ENCODE results near the gene PHC3. TPM values are rescaled to one million over a fixed set of nuclear protein-coding genes. Genes with fewer than 3 reads are reported as not detected.
A peak's percentile ranks its signal among the peaks of the same experiment; 100 is the strongest.
"Not testable (repeated sequence)": the region's sequence is repeated elsewhere in the genome, so short reads cannot be mapped to it uniquely, and the experiment has no call there.

Gene PHC3
- total RNA-seq, 1 experiment from 2014 or later: 29.8 TPM

DNA sequence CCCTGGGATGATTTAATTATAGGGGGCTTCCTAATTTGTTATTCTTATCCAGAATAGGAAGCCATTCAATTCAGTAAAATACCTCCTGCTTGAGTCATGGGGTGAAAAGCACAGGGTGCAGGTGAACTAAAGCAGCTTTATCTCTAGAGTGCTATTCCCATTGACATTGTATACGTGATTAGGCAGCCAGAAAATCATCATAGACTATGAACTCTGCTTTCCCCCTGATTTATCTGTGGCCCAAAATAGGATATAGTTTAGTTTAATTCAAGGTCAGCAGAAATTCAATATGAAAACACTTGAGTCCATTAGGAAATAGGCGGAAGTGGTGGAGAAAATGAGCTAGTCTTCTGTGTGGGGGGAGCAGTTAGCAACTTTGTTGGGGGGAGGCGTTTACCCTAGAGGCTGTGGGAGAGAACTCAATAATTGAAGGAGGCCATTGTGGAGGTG, 22.5 kb upstream of the PHC3 start:
- H3K4me1 ChIP-seq: no peaks in the 10 kb centered on the region
- no peak overlapping the region for H3K4me3 ChIP-seq
- H3K27me3 ChIP-seq: no peaks in the 10 kb centered on the region
- no peaks in the 10 kb centered on the region for H3K9me3 ChIP-seq (replicated peaks)
- no peak overlapping the region for H3K27ac ChIP-seq
- DNase-seq: no peak
- no peaks in the 10 kb centered on the region for H3K36me3 ChIP-seq

DNA sequence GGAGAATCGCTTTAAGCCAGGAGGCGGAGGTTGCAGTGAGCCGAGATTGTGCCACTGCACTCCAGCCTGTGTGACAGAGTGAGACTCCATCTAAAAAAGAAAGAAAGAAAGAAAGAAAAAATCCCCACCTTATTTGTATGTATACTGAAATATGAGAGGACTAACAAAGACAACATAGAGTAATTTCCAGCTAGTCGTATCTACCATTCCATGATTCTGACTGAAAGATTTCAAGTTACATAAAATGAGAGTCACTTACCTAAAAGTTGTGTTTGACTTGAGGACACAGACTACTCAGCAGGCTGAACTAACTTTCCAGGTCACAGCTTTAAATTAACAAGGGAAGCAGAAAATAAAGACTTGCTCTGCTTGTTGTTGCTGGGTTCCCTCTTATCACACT, 21.9 kb upstream of the PHC3 start:
- no peaks in the 10 kb centered on the region for H3K4me1 ChIP-seq
- H3K36me3 ChIP-seq: no peaks in the 10 kb centered on the region
- H3K4me3 ChIP-seq: no peak overlapping the region
- DNase-seq: no peak
- no peaks in the 10 kb centered on the region for H3K9me3 ChIP-seq (replicated peaks)
- H3K27ac ChIP-seq: no peak overlapping the region
- no peaks in the 10 kb centered on the region for H3K27me3 ChIP-seq

DNA sequence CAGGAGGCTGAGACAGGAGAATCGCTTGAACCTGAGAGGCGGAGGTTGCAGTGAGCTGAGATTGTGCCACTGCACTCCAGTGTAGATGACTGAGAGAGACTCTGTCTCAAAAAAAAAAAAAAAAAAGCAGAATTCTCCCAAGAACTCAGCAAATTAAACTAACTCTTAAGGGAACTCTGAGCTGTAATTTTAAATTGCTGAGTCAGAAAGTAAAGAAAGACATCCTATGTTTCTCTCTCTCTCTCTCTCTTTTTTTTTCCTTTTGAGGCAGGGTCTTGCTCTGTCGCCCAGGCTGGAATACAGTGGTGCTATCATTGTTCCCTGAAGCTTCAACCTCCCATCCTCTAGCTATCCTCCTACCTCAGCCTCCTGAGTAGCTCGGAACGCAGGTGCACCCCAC, 20.0 kb upstream of the PHC3 start:
- Histone ChIP-seq H3K9me3 (replicated peaks) (no peaks in the 10 kb centered on the region), H3K36me3 (no peaks in the 10 kb centered on the region), H3K4me1 (no peaks in the 10 kb centered on the region), H3K27ac (no peak overlapping the region), H3K4me3 (no peak overlapping the region), H3K27me3 (no peaks in the 10 kb centered on the region)
- no peak for DNase-seq

- H3K4me1 ChIP-seq: no peaks in the 10 kb centered on the region
- no peak overlapping the region for H3K4me3 ChIP-seq
- no peaks in the 10 kb centered on the region for H3K27me3 ChIP-seq
- no peak for DNase-seq
- no peaks in the 10 kb centered on the region for H3K36me3 ChIP-seq
- H3K9me3 ChIP-seq (replicated peaks): no peaks in the 10 kb centered on the region
- H3K27ac ChIP-seq: no peak overlapping the region
Observed at GRCh38 chr3:170200987-170201386, 19.5 kb upstream of the PHC3 start.

DNA sequence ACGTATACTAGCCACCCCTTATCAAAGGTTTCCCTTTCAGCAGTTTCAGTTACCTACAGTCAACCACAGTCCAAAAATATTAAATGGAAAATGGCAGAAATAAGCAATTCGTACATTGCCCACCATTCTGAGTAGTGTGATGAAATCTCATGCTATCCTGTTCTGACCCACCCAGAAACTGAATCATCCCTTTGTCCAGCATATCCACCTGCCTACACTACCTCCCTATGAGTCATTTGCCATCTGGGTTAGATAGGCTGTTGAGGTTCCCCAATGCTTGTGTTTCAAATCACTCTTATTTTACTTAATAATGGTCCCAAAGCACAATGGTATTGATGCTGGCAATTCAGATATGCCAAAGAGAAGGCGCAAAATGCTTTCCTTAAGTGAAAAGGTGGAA, 15.3 kb upstream of the PHC3 start:
- no peaks in the 10 kb centered on the region for H3K4me1 ChIP-seq
- H3K27me3 ChIP-seq: no peaks in the 10 kb centered on the region
- DNase-seq: no peak
- H3K27ac ChIP-seq: no peak overlapping the region
- no peaks in the 10 kb centered on the region for H3K36me3 ChIP-seq
- no peak overlapping the region for H3K4me3 ChIP-seq
- no peaks in the 10 kb centered on the region for H3K9me3 ChIP-seq (replicated peaks)

- not testable (repeated sequence) for H3K27ac ChIP-seq; H3K9me3 ChIP-seq (replicated peaks); DNase-seq; H3K36me3 ChIP-seq; H3K4me1 ChIP-seq; H3K27me3 ChIP-seq; H3K4me3 ChIP-seq
Observed at GRCh38 chr3:170195759-170196158, 14.2 kb upstream of the PHC3 start.

- Histone ChIP-seq H3K4me1 (no peaks in the 10 kb centered on the region), H3K36me3 (no peaks in the 10 kb centered on the region), H3K27ac (no peak overlapping the region), H3K4me3 (no peak overlapping the region), H3K9me3 (replicated peaks) (no peaks in the 10 kb centered on the region), H3K27me3 (no peaks in the 10 kb centered on the region)
- no peak for DNase-seq
Observed at GRCh38 chr3:170189398-170190256, 8.1 kb upstream of the PHC3 start.

DNA sequence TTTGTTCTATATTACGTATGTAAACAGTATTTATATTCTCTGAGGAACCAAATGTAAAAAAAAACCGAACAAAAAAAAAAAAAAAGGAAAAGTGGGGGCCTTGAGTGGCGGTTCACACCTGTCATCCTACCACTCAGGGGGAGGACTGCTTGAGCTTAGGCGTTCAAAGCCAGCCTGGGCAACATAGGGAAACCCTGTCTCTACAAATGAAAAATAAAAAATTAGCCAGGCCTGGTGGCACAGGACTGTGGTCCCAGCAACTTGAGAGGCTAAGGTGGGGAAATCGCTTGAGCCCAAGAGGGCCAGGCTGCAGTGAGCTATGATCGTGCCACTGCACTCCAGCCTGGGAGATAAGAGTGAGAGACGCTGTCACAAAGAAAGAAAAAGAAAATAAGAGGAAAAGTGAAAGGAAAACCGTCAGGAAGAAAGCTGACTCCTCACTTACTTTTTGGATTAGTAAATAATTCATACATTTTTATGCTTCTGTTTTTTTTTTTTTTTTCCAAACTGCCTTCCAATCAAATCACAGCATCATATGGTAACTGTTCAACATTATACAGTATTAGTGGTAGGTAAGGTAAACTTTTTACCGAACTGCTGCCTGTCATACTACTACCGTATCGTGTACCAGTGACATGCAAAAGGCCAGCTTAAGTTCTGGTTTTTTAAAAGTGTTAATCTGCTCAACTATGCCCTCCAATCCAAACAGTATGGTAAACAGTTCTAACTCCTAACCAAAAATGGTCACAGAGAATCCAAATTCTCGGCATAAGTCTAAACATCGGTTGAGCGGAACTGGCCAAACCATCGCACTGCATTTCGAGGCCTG, 1.2 kb downstream of the PHC3 start:
- Histone ChIP-seq H3K36me3 (peaks cover 22% of the 10 kb centered on the region), H3K4me3 (peak overlapping the region; percentile 95), H3K27me3 (no peaks in the 10 kb centered on the region), H3K9me3 (replicated peaks) (no peaks in the 10 kb centered on the region), H3K4me1 (peaks cover 2% of the 10 kb centered on the region; the same call in 1 of the 2 replicates), H3K27ac (peak overlapping the region; percentile 81)
- peak; percentile 42 to 64 for DNase-seq

DNA sequence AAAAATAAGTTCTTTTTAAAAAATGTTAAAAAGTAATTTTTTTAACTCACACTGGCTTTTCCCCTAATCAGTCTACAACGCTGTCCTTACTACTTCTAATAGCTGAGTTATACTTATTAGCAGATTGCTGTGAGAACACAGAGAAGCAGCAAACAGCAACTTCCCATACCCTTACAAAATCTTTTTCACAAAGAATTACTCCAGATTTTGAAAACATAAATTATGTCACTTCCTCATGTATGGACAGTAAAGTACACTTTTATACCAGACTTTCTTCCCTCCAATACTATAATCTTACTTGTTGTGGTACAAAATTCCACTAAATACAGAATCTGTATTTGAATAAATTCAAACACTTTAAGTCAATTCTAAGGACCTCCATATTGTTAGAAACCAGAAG, 2.1 kb downstream of the PHC3 start:
- Histone ChIP-seq H3K27ac (peak overlapping the region; percentile 81), H3K4me3 (peak overlapping the region; percentile 95), H3K27me3 (no peaks in the 10 kb centered on the region), H3K4me1 (peaks cover 2% of the 10 kb centered on the region; the same call in 1 of the 2 replicates), H3K36me3 (peaks cover 30% of the 10 kb centered on the region), H3K9me3 (replicated peaks) (no peaks in the 10 kb centered on the region)
- no peak for DNase-seq

DNA sequence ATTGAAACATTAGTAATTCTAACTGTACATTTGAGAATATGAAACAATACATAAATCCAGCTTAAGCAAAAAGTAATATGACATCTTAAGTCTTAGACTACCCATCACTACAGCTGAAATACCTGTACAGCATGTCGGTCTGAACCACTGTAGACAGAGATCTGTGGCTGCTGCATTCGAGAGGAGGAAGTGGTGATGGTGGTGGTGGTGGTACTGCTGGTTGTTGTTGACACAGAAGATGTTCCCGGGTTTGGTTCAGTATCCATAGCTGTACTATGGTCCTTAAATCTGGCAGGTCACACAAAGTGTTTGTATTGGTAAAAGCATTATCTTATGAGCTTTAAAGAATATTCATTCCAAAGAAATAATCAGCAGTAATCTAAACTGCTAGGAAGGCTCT, 2.9 kb downstream of the PHC3 start:
- no peak for DNase-seq
- Histone ChIP-seq H3K4me1 (peaks cover 2% of the 10 kb centered on the region; the same call in 1 of the 2 replicates), H3K36me3 (peaks cover 35% of the 10 kb centered on the region), H3K27me3 (no peaks in the 10 kb centered on the region), H3K9me3 (replicated peaks) (no peaks in the 10 kb centered on the region), H3K4me3 (no peak overlapping the region), H3K27ac (no peak overlapping the region)

DNA sequence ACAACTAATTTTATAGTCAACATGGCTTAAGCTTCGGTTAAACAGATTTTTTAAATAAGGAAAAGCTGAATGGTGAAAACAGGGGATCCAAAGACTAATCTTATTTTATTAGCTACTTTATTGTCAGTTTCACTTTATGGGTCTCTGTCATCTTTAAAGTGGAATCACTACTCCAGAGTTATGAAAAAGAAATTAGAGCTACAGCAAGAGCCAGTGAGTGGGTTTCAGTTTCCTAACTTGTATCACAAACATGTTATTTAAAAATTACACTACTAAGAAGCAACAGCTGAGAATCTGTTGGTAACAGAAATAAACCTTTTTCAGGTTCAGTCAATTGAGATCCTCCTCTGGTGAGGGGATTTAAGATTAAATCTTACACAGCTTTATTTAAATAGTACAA, 10.0 kb downstream of the PHC3 start:
- DNase-seq: no peak
- H3K27me3 ChIP-seq: no peaks in the 10 kb centered on the region
- H3K36me3 ChIP-seq: peaks cover 74% of the 10 kb centered on the region
- H3K27ac ChIP-seq: no peak overlapping the region
- no peak overlapping the region for H3K4me3 ChIP-seq
- H3K9me3 ChIP-seq (replicated peaks): no peaks in the 10 kb centered on the region
- no peaks in the 10 kb centered on the region for H3K4me1 ChIP-seq

DNA sequence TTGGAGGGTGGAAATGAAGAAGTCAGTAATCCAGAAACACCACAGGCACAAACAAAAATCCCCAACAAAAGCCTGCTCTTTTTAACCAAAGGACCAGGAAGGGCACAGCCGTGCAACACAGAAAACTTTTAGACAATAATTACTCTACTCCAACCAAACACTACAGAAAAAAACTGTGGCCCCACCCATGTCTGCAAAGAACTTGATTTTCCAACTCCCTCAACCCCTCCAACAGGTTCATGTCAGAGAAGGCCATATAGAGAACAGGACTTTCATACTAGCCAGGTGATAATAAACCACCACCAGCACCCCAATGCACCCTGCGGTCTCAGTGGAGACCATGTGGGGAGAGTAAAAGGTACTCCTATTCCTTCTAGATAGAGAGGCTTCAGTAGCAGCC, 16.8 kb downstream of the PHC3 start:
- no peaks in the 10 kb centered on the region for H3K9me3 ChIP-seq (replicated peaks)
- H3K4me1 ChIP-seq: no peaks in the 10 kb centered on the region
- no peak for DNase-seq
- H3K36me3 ChIP-seq: peaks cover 65% of the 10 kb centered on the region
- no peak overlapping the region for H3K27ac ChIP-seq
- no peaks in the 10 kb centered on the region for H3K27me3 ChIP-seq
- H3K4me3 ChIP-seq: no peak overlapping the region

- no peak for DNase-seq
- Histone ChIP-seq H3K27me3 (no peaks in the 10 kb centered on the region), H3K9me3 (replicated peaks) (no peaks in the 10 kb centered on the region), H3K4me3 (no peak overlapping the region), H3K36me3 (peaks cover 59% of the 10 kb centered on the region), H3K4me1 (no peaks in the 10 kb centered on the region), H3K27ac (no peak overlapping the region)
Observed at GRCh38 chr3:170163956-170164645, 17.4 kb downstream of the PHC3 start.

DNA sequence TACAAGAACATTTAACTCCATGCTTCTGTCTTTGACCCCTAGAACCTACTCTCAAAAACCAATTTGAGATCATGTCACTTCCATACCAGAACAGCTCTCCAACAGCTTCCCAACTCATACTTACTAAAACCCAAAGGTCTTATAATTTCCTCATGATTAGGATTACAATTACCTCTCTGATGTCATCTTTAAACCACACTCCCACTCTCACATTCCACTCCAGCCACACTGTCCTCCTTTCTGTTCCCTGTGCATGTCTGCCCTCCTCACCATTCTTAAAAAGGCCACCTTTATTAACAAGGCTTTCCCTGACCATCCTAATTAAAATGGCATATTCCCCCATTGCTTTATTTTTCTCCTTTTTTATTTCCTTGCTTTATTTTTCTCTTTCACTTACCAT, 18.9 kb downstream of the PHC3 start:
- H3K27ac ChIP-seq: no peak overlapping the region
- no peaks in the 10 kb centered on the region for H3K27me3 ChIP-seq
- H3K9me3 ChIP-seq (replicated peaks): no peaks in the 10 kb centered on the region
- no peak for DNase-seq
- peaks cover 50% of the 10 kb centered on the region for H3K36me3 ChIP-seq
- no peak overlapping the region for H3K4me3 ChIP-seq
- no peaks in the 10 kb centered on the region for H3K4me1 ChIP-seq

GRCh38 chr3:170162052-170162451, 19.5 kb downstream of the PHC3 start:
- Histone ChIP-seq H3K36me3 (peaks cover 52% of the 10 kb centered on the region), H3K4me1 (no peaks in the 10 kb centered on the region), H3K4me3 (no peak overlapping the region), H3K27ac (no peak overlapping the region), H3K9me3 (replicated peaks) (no peaks in the 10 kb centered on the region), H3K27me3 (no peaks in the 10 kb centered on the region)
- DNase-seq: no peak

Data from SJCRH30 (cell line).